CD4-positive, alpha-beta memory T cell (primary cell): ENCODE measurements around the gene TUBB4B. TPM values are rescaled to one million over a fixed set of nuclear protein-coding genes. Genes with fewer than 3 reads are reported as not detected.

Experiments used
- CTCF ChIA-PET: fragments of 350-600 bp; sonication (Branson Sonifier 250); formaldehyde crosslinking; loops from one replicate; lab custom pipeline; 2021; ENCODE audit warnings: inconsistent platforms; ENCODE audit not compliant: partially characterized antibody; lab: Charles Lee
- POLR2A ChIA-PET: fragments of 350-600 bp; sonication (Branson Sonifier 250); formaldehyde crosslinking; loops from one replicate; lab custom pipeline; 2021; ENCODE audit not compliant: partially characterized antibody; lab: Charles Lee
- DNase-seq, 5 donors: peaks; one replicate each; pipeline versions ENCODE4 v3.0.0 to v3.0.0-alpha.2; 2020 to 2022; ENCODE audit warnings: mixed read lengths in 1 of 5
- H3K27ac ChIP-seq: one replicate; pipeline ENCODE4 v1.7.0; 2013; ENCODE audit warnings: low read depth, low read length
- H3K27me3 ChIP-seq: 2 replicates; pipeline ENCODE4 v1.7.0; 2013; ENCODE audit warnings: mild to moderate bottlenecking, low read length, moderate library complexity; ENCODE audit not compliant: insufficient read depth
- H3K36me3 ChIP-seq: 2 replicates; pipeline ENCODE4 v1.7.0; 2013; ENCODE audit warnings: mild to moderate bottlenecking, low read length, moderate library complexity; ENCODE audit not compliant: insufficient read depth
- H3K4me1 ChIP-seq: 2 replicates; pipeline ENCODE4 v1.7.0; 2013; ENCODE audit warnings: mild to moderate bottlenecking, low read length, moderate library complexity; ENCODE audit not compliant: insufficient read depth
- H3K4me3 ChIP-seq, 2 donors: one replicate each; pipeline ENCODE4 v1.7.0; 2013; ENCODE audit warnings: low read length in 2 of 2, mild to moderate bottlenecking in 1 of 2
- H3K9me3 ChIP-seq, 2 donors: one replicate each; pipeline ENCODE4 v1.7.0; 2013; ENCODE audit warnings: low read length in 2 of 2, control low read depth in 1 of 2; ENCODE audit not compliant: control insufficient read depth in 1 of 2
- H3K27ac Mint-ChIP-seq, 7 donors: one replicate each; pipeline ENCODE4 v1.8.0; 2020 to 2021; ENCODE audit warnings: mixed read lengths in 7 of 7, mild to moderate bottlenecking in 6 of 7, inconsistent platforms in 3 of 7, moderate library complexity in 3 of 7
- H3K27me3 Mint-ChIP-seq, 2 donors: one replicate each; pipeline ENCODE4 v1.8.0; 2020 to 2021; ENCODE audit warnings: mixed read lengths in 2 of 2
- H3K36me3 Mint-ChIP-seq, 2 donors: one replicate each; pipeline ENCODE4 v1.8.0; 2020 to 2021; ENCODE audit warnings: mixed read lengths in 2 of 2, inconsistent platforms in 1 of 2, mild to moderate bottlenecking in 1 of 2
- H3K4me1 Mint-ChIP-seq, 4 donors: one replicate each; pipeline ENCODE4 v1.8.0; 2020 to 2021; ENCODE audit warnings: mixed read lengths in 4 of 4, mild to moderate bottlenecking in 1 of 4
- H3K4me3 Mint-ChIP-seq, 8 donors: one replicate each; pipeline ENCODE4 v1.8.0; 2020 to 2021; ENCODE audit warnings: mixed read lengths in 8 of 8, mild to moderate bottlenecking in 7 of 8, moderate library complexity in 6 of 8, inconsistent platforms in 3 of 8
- H3K9me3 Mint-ChIP-seq, 8 donors: one replicate each; pipeline ENCODE4 v1.8.0; 2020 to 2021; ENCODE audit warnings: mixed read lengths in 8 of 8, mild to moderate bottlenecking in 5 of 8, inconsistent platforms in 3 of 8, moderate library complexity in 1 of 8
- intact Hi-C: fragments of 100-400 bp; cut with micrococcal nuclease; formaldehyde crosslinking; loops from one replicate; pipeline ENCODE4 v1.15.1; 2023
- polyA plus RNA-seq, 2 donors: library from polyadenylated mRNA; unstranded; fragments of 300-500 nt; fragmentation: Illumina TruSeq; gene quantifications; one replicate each; pipeline ENCODE4 v1.2.3, GENCODE V29; 2021
- total RNA-seq, 2 experiments: library from RNA; stranded (reverse); gene quantifications; one replicate each; pipeline ENCODE4 v1.2.3, GENCODE V29; 2021

The TUBB4B gene
- total and polyA plus RNA-seq, 4 experiments from 2014 or later = 53.1 to 103 (median 82.0) TPM

DNA sequence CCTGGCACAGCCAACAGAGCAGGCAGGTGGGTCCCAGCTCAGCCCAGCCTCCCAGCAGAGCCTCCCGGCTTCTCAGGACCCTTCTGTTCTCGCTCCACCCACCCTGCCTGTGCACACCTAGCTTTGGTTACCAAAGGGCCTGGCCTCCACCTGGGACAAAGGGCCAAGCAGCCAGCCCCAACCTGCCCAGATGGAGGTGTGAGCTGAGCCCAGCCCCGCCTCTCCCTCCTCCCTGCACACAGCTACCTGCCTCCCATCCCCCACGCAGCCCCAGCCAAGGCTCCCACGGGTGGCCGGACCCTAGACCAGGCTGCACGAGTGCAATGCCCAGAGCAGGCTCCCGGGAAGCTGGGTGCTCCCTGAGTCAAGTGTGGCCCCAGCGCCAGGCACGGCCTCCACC is 46.2 kb upstream of the TUBB4B start:
- POLR2A ChIA-PET = interaction anchor here (1.1 kb wide), 1 partner anchor 20 kb away, joined by 3 read pairs; no protein-coding TSS in a partner anchor
- Mint-ChIP-seq H3K27ac (peak overlapping the region in 1 of 7 donors; percentile 41), H3K4me1 (peaks cover 0 to 16% (median 2%) of the 10 kb centered on the region in 4 donors), H3K27me3 (no peaks in the 10 kb centered on the region), H3K4me3 (peak overlapping the region in 1 of 8 donors; percentile 51), H3K9me3 (no peaks in the 10 kb centered on the region), H3K36me3 (peaks cover 0 to 4% of the 10 kb centered on the region in 2 donors)
- H3K36me3 ChIP-seq = peaks cover 4% of the 10 kb centered on the region
- no peaks in the 10 kb centered on the region for H3K9me3 ChIP-seq
- DNase-seq = no peak
- intact Hi-C loops = no loop called here
- CTCF ChIA-PET = no interaction called here
- H3K27me3 ChIP-seq = no peaks in the 10 kb centered on the region
- H3K4me1 ChIP-seq = peaks cover 14% of the 10 kb centered on the region
- H3K27ac ChIP-seq = no peak overlapping the region
- no peak overlapping the region for H3K4me3 ChIP-seq

DNA sequence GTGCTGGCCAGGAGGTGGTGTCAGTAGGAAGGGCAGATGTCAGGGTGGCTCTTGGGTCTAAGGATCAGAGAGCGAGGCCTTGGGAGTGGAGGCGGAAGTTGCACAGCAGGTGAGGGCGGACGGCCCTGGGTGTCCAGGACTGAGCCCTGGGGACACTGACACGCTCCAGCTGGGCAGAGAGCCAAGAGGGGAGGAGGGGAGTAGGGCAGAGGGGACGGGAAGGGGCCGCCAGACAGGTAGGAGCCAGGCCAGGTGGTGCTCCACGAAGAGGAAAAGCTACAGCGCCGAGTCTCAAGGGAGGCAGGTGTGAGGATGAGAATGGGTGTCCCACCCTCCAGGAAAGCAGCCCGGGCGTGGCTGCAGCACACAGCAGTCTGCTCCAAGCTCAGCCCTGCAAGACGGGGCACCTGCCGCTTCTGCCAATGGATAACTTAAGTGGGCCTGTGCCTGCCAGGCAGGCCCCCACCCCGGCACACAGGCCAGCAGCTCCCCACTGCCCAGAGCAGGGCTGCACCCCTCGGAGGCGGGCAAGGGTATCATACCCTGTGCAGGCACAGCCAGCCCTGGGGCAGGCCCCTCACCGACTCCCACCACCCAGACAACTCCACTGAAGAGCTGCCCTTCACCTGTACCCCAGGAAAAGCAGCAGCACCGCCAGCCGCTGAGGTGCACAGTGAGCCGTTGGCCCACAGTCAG is 45.4 kb upstream of the TUBB4B start:
- H3K4me1 ChIP-seq = peaks cover 8% of the 10 kb centered on the region
- intact Hi-C loops = no loop called here
- no peaks in the 10 kb centered on the region for H3K9me3 ChIP-seq
- H3K4me1 Mint-ChIP-seq = peaks cover 0 to 9% (median 2%) of the 10 kb centered on the region in 4 donors
- no peak overlapping the region for H3K27ac ChIP-seq
- H3K9me3 Mint-ChIP-seq = no peaks in the 10 kb centered on the region
- peaks cover 0 to 3% of the 10 kb centered on the region in 2 donors for H3K36me3 Mint-ChIP-seq
- no peaks in the 10 kb centered on the region for H3K27me3 Mint-ChIP-seq
- no peak overlapping the region for H3K4me3 Mint-ChIP-seq
- no peak for DNase-seq
- no peaks in the 10 kb centered on the region for H3K36me3 ChIP-seq
- H3K27ac Mint-ChIP-seq = no peak overlapping the region
- ChIA-PET POLR2A (interaction anchor here (1.1 kb wide), 1 partner anchor 20 kb away, joined by 3 read pairs; no protein-coding TSS in a partner anchor), CTCF (no interaction called here)
- no peaks in the 10 kb centered on the region for H3K27me3 ChIP-seq
- no peak overlapping the region for H3K4me3 ChIP-seq

DNA sequence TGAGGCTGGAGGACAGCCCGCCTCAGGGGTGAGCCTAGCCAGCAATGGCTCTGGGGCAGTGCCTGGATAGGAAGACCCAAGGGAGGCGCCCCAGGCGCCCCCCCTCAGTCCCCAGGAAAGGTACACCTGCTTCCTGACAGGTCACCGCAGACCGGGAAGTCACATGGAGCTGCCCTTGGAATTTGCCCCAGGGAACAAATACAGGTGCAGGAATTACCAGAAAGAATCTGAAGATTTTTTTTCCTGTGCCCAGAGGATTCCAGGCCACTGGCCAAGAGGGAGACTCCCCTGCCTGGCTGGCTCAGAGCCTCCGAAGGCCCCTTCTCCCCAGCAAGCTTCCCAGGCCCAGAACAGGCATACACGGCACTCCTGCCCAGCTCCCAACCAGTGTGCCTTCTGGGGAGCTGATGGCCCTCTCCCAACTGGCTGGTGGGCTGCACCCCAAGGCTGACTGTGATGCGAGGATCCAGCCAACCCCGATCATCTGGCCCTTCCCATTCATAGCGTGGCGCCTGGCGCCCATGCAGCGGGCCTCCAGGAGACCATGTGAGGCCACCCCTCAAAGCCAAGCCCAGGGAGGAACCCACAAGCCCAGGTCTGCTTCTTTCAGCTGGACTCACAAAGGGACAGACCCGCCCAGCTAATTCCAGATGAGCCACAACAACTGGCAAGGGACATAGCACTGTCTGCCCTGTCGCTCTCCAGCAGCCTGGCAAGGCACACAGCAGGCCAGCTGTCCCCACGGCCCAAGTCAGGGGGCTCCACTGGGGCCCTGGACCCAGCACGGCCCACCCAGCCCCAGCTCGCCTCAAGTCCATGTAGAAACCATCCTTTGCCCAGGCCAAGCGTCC is 42.8 kb upstream of the TUBB4B start:
- POLR2A ChIA-PET = interaction anchor here (1.0 to 11.9 kb wide), 4 partner anchors 7 to 68 kb away, joined by 3 to 169 read pairs (median 5); partner anchors contain the start of genes ANAPC2, NDOR1, SSNA1 and TMEM203

DNA sequence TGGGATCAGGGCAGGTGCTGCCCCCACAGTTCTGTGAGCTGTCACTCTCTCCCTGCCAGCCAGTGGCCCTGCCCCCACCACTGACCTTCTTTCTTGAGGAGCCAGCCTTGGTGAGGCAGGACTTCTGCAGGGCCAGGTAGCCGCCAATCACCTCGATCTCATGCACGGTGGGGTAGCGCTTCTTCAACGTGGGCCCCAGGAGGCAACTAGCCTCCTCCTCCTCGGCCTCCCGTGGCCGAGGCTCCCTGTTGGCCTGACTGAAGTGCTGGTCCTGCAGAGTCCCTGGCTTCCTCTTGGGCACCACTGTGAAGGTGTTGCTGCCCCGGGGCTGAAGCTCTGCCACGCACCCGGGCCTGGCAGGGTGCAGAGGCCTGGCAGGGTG is 42.2 kb upstream of the TUBB4B start:
- Histone ChIP-seq H3K27ac (no peak overlapping the region), H3K27me3 (no peaks in the 10 kb centered on the region), H3K4me3 (no peak overlapping the region), H3K36me3 (no peaks in the 10 kb centered on the region), H3K9me3 (no peaks in the 10 kb centered on the region), H3K4me1 (peaks cover 29% of the 10 kb centered on the region)
- intact Hi-C loops = no loop called here
- Mint-ChIP-seq H3K36me3 (peaks cover 0 to 3% of the 10 kb centered on the region in 2 donors), H3K4me3 (peak overlapping the region in 5 of 8 donors; percentile 5 to 66 (median 11)), H3K27me3 (no peaks in the 10 kb centered on the region), H3K9me3 (no peaks in the 10 kb centered on the region), H3K27ac (peak overlapping the region in 1 of 7 donors; percentile 63), H3K4me1 (peaks cover 5 to 21% (median 16%) of the 10 kb centered on the region in 4 donors)
- CTCF ChIA-PET = interaction anchor here (3.0 kb wide), 1 partner anchor 10 kb away, joined by 7 read pairs; the partner anchor contains the start of genes ANAPC2 and SSNA1
- POLR2A ChIA-PET = interaction anchor here (1.0 to 11.9 kb wide), 3 partner anchors 10 to 69 kb away, joined by 4 to 169 read pairs (median 6); partner anchors contain the start of genes ANAPC2, SSNA1 and TUBB4B
- no peak for DNase-seq

More for the DNA sequence above, 42.8 kb upstream of the TUBB4B start:
- H3K9me3 ChIP-seq = no peaks in the 10 kb centered on the region
- CTCF ChIA-PET = interaction anchor here (3.0 kb wide), 1 partner anchor 9 kb away, joined by 7 read pairs; the partner anchor contains the start of genes ANAPC2 and SSNA1
- intact Hi-C loops = no loop called here
- Mint-ChIP-seq H3K27ac (peak overlapping the region in 1 of 7 donors; percentile 63), H3K9me3 (no peaks in the 10 kb centered on the region), H3K36me3 (peaks cover 0 to 3% of the 10 kb centered on the region in 2 donors), H3K4me1 (peaks cover 5 to 19% (median 14%) of the 10 kb centered on the region in 4 donors), H3K4me3 (peak overlapping the region in 7 of 8 donors; percentile 2 to 66 (median 11)), H3K27me3 (no peaks in the 10 kb centered on the region)
- H3K27me3 ChIP-seq = no peaks in the 10 kb centered on the region
- no peak for DNase-seq
- H3K36me3 ChIP-seq = no peaks in the 10 kb centered on the region
- peaks cover 23% of the 10 kb centered on the region for H3K4me1 ChIP-seq
- H3K27ac ChIP-seq = no peak overlapping the region
- H3K4me3 ChIP-seq = no peak overlapping the region

DNA sequence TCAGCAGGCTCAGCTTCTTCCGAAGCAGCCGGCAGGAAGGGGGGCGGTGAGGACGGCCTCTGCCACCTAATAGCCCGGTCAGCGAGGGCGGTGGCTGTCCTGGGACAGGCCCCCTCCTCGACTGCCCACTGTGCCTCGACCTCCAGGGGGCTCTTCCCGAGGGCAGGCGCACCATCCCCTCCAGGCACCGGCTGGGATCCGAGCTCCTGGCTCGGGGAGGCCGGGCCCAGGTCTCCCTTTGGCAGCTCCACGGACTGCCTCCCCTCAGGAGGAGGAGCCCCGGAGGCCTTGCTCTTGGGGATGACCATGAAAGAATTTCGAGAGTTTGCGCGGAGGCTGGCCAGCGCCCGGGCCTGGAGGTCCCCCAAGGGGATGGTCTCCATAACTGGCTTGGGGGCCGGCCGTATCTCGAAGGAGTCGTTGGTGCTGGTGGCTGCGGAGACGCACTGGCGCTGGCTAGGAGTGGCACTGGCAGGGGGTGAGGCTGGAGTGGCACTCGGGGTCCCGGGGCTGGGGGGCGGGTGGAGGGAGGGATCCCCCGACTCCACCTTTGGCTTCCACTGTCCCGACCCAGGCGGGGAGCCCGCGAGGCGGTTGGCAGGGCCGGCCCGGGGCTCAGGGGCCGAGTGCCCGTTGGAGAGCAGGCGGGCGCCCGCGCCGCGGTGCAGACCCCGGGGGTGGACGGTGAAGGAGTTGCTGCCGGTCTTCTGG is 41.5 kb upstream of the TUBB4B start:
- H3K9me3 ChIP-seq = no peaks in the 10 kb centered on the region
- Mint-ChIP-seq H3K9me3 (no peaks in the 10 kb centered on the region), H3K27me3 (no peaks in the 10 kb centered on the region), H3K27ac (peak overlapping the region in 1 of 7 donors; percentile 37), H3K4me3 (peak overlapping the region in 7 of 8 donors; percentile 62 to 81 (median 77)), H3K36me3 (peaks cover 0 to 3% of the 10 kb centered on the region in 2 donors), H3K4me1 (peaks cover 9 to 27% (median 20%) of the 10 kb centered on the region in 4 donors)
- no peaks in the 10 kb centered on the region for H3K27me3 ChIP-seq
- no peak for DNase-seq
- H3K36me3 ChIP-seq = no peaks in the 10 kb centered on the region
- peaks cover 36% of the 10 kb centered on the region for H3K4me1 ChIP-seq
- CTCF ChIA-PET = interaction anchor here (3.0 kb wide), 1 partner anchor 10 kb away, joined by 7 read pairs; the partner anchor contains the start of genes ANAPC2 and SSNA1
- POLR2A ChIA-PET = interaction anchor here (1.4 to 11.9 kb wide), 2 partner anchors 10 to 70 kb away, joined by 6 to 169 read pairs; partner anchors contain the start of genes ANAPC2 and SSNA1
- H3K4me3 ChIP-seq = no peak overlapping the region
- intact Hi-C loops = loop anchor here (1.0 to 2.0 kb wide), 4 partner anchors 11 to 71 kb away; partner anchors contain the start of genes ANAPC2, SSNA1 and TUBB4B
- H3K27ac ChIP-seq = no peak overlapping the region
